ENCODE data around the gene RHOF.

DNA sequence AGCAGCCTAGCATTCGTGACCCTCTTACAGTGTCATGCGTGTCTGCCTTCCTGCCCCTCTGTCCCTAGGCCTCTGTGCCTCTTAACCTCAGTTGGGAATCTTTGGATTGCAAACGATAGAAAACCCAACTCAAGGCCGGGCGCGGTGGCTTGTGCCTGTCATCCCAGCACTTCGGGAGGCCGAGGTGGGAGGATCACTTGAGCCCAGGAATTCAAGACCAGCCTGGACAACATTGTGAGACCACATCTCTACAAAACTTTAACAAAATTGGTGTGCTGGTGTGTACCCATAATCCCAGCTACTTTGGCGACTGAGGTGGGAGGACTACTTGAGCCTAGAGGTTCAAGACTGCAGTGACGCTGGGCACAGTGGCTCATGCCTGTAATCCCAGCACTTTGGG is 44.2 kb downstream of the RHOF start:
- TF ChIP-seq, protein P1, sequence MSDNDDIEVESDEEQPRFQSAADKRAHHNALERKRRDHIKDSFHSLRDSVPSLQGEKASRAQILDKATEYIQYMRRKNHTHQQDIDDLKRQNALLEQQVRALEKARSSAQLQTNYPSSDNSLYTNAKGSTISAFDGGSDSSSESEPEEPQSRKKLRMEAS (IDR thresholded peaks at IDR 0.05): no peak
- TF ChIP-seq ZNF274 (IDR thresholded peaks at IDR 0.05; ENCODE audit: borderline replicate concordance, extremely low read depth, low read length) (no peak), POLR2A (IDR thresholded peaks at IDR 0.05; ENCODE audit: control extremely low read depth in 1 of 2, low read depth in 2 of 2, low read length in 2 of 2) (no peak)
